Panc1 (cell line): ENCODE data around the gene RPH3AL.

Experiments used
- CTCF ChIP-seq: fragments of 450-650 bp; IDR thresholded peaks from 2 replicates; pipeline ENCODE4 v1.5.1; 2017; ENCODE audit warnings: mild to moderate bottlenecking
- POLR2AphosphoS5 ChIP-seq: IDR thresholded peaks from 2 replicates; pipeline ENCODE4 v1.6.1; 2012; ENCODE audit warnings: mild to moderate bottlenecking, low read depth, low read length, moderate library complexity
- TCF7L2 ChIP-seq: IDR thresholded peaks from 2 replicates; pipeline ENCODE4 v1.6.1; 2011; ENCODE audit warnings: mild to moderate bottlenecking, low read depth, low read length, inconsistent platforms
- TF ChIP-seq, protein P1 (sequence below), 2 experiments: IDR thresholded peaks; 2 replicates each; pipeline ENCODE4 v1.6.1; 2011 to 2012; ENCODE audit warnings: low read depth in 2 of 2, control low read depth in 1 of 2, low read length in 1 of 2, mild to moderate bottlenecking in 1 of 2, moderate library complexity in 1 of 2; ENCODE audit not compliant: insufficient read depth in 1 of 2

DNA sequence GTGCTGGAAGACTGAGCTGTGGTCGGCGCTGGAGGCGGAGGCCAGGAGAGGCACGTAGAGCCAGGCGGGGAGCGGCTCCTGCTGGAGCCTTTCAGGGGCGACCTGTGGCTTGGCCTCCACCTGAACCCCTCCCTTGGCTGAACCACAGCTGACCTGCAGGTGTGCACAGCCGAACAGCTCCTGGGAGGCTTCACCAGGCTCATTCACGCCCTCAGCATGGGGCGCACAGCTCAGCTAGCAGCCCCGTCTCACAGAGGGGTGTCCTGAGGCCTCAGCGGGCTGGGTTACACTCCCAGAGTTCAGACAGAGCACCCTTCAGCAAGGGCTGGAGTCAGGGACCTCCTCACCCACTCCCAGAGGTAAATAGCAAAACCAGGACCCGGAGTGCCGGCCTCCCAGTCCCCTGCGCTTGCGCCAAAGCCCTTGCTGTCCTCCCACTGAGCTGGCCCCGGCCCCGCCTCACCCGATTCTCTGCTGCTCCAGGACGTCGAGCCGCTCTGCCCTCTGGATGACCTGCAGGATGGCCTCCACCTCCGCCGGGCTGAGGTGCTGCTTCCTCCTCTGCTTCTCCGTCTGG, 31.7 kb downstream of the RPH3AL start:
- TF ChIP-seq CTCF, result no peak
- TF ChIP-seq, protein P1, sequence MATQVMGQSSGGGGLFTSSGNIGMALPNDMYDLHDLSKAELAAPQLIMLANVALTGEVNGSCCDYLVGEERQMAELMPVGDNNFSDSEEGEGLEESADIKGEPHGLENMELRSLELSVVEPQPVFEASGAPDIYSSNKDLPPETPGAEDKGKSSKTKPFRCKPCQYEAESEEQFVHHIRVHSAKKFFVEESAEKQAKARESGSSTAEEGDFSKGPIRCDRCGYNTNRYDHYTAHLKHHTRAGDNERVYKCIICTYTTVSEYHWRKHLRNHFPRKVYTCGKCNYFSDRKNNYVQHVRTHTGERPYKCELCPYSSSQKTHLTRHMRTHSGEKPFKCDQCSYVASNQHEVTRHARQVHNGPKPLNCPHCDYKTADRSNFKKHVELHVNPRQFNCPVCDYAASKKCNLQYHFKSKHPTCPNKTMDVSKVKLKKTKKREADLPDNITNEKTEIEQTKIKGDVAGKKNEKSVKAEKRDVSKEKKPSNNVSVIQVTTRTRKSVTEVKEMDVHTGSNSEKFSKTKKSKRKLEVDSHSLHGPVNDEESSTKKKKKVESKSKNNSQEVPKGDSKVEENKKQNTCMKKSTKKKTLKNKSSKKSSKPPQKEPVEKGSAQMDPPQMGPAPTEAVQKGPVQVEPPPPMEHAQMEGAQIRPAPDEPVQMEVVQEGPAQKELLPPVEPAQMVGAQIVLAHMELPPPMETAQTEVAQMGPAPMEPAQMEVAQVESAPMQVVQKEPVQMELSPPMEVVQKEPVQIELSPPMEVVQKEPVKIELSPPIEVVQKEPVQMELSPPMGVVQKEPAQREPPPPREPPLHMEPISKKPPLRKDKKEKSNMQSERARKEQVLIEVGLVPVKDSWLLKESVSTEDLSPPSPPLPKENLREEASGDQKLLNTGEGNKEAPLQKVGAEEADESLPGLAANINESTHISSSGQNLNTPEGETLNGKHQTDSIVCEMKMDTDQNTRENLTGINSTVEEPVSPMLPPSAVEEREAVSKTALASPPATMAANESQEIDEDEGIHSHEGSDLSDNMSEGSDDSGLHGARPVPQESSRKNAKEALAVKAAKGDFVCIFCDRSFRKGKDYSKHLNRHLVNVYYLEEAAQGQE (IDR thresholded peaks at IDR 0.05; ENCODE audit: insufficient read depth in 1 of 2, low read depth in 2 of 2, low read length in 1 of 2), result no peak
- TF ChIP-seq POLR2AphosphoS5, result no peak
- no peak for TF ChIP-seq TCF7L2
